GM18498 (cell line): ENCODE data around the gene WDR5.
"Not testable (repeated sequence)": the region's sequence is repeated elsewhere in the genome, so short reads cannot be mapped to it uniquely, and the experiment has no call there.

Experiments used
- ATAC-seq: cut with Tn5 transposase; IDR thresholded peaks from one replicate; pipeline ENCODE4 v1.9.1; 2021; ENCODE audit warnings: mild to moderate bottlenecking, moderate library complexity; ENCODE audit not compliant: unreplicated experiment

WDR5 gene

DNA sequence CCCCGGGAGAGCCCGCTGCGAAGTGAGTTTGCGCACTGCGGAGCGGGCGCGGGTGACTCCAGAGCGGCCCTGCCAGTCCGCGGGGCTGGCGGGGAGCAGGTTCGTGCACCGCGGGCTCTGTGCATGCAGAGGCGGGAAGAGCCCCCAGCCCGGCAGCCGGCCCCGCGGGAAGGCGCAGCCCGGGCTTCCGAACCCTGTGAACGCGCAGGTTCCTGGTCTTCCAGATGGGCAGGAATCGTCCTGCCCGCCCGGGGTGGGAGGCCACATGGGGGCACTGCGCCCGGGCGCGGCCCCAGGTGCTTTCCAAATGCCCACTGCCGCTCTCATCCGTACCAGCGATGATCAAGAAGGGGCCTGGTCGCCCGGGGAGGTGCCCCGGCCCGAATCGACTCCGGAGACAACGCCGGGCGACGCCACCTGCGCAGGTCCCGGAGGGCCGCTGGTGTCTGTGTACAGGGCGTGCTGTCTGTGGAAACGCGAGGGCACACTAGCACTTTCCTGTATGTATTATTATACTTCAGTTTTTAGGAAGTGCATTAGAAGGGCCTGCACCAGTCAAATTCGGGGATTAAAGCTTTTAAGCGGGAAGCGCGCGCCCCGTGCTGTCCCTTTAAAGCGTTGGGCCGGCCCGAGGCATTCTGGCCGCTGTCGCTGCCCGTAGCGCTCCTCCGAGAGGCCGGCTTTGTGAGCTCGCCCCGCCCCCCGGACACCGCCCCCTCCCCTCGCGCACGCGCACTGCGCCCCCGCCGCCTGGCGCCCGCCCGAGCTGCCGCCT is at the start of gene WDR5:
WDR5 (plus strand) TSS at position 740 of the 775 bp plus-strand sequence. CDS start 3,796 bp downstream, outside the sequence.
- peak; percentile 61 for ATAC-seq

DNA sequence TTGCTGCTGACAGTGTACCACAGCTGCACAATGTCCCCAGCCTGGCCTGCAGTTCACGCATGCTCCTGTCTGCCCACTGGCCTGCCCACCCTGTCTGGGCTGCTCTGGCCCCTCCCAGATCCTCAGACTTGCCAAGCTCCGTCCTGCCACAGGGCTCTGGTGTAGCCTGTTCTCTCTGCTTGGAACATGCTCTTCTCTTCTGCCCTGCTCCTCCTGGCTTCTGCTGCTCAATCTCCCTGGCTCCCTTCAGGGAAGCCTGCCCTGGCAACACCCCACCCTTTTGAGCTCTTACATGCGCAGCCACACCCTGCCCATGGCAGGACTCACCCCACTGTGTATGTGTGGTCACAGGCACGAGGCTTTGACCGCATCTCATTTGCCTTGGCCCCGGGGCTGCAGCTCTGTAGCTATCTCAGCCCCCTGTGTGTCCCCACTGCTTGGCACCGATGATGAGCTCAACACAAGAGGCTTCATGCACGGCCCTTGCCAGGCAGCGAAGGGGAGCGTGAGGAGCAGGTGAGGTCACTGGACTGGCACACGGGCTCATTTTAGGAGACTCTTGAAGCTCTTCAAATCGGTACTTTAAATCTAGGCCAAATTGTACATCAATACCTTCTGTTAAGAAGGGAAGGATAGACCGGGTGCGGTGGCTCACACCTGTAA is 47.7 kb upstream of the WDR5 start:
- no peak for ATAC-seq

DNA sequence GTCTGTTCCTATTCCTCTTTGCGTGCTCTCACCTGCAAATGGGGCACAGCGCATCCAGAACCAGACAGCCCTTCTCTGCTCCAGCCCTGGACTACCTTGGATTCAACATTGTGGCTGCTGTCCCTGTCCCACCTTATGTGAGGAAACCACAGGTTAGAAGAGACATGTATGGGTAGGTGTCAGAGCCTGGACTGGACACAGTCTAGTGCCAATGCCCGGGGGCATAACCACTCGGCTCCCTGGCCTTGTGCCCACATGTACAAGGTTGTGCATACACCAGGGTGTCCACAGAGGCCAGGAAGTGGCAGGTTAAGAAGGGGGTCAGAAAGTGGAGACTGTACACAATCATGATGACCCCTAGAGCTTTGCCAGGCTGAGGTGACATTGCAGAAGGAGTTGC is 45.9 kb upstream of the WDR5 start:
- no peak for ATAC-seq

DNA sequence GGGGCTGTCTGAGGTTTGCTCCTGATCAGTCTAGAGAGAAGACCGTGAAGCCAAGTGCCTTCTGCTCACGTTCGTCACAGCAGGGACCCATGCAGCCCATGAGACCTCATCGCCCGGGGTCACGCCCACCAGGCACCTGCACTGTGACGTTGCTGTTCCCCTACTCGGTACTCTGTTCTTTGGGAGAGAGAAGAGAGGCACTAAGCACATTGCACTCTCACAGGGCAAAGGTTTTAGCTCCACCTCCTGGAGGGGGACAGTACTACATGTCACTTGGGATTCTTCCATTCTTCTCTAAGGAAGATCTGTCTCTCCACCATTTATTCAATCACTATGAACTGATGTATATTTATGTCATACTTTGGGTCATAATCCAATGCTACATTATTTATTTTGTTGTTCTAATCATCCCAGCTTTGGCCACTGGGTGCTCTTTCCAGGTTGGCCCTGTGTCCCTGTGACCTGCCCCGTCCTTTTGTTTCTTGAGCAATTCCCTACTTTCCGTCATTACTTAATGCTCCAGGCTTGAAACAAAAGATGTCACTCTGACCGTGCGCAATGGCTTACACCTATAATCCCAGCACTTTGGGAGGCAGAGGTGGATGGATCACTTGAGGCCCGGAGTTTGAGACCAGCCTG is 36.6 kb upstream of the WDR5 start:
- ATAC-seq, result no peak

DNA sequence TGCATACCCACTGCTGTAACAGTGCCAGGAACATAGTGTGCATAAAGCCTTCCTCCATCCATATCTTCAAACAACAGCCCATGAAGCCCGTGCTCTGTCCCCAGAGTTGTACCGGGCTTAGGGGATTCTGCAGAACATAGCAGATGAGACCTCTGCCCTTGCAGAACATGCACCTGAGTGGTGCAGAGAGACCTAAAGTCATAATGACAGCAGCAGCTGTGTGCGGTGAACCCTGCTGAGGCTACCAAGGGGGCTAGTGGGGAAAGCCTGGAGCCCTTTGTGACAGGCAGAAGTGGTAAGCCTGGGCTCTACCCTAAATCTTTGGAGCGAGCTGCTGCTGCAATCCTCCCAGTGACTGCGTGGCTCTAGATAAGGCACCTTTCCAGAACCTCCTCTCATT is 35.8 kb upstream of the WDR5 start:
- ATAC-seq, result no peak

DNA sequence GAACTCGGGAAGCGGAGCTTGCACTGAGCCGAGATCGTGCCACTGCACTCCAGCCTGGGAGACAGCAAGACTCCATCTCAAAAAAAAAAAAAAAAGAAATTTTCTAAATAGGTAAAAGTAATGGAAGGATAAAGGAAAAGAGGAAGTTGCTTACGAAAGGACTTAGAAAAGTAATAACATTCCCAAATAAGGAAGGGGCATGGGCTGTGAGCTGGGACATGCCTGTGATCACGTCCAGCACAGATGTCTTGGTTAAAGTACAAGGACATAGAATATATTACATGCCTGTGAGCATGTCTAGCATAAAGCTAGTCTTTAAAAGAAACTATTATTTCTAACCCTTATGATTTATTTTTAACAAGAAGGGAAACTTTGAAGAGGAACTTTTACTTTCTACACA is 34.7 kb upstream of the WDR5 start:
- not testable (repeated sequence) for ATAC-seq

DNA sequence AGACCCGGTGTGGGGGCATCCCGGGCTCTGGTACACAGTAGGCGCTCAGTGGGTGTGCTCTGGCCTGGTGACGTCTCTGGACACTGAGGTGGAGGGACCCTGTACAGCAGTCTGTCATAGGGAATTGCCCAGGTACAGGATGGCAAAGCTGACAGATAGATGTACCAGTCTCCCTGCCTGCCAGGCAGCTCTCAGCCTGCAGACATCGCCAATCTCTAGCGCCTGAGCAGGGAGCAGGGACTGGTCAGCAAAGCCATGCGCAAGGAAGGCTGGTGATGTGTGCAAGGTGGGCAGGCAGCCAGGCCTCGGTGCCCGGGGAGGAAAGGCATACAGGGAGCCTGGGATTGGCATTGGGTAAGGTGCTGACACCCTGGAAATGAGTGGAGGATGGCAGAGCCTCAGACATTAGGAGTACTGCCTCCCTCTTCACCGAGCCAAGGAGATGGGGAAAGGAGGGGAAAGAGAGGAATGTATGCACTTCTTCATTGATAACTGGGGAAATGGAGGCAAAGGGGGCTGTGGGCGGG is 34.2 kb upstream of the WDR5 start:
- ATAC-seq, result no peak

DNA sequence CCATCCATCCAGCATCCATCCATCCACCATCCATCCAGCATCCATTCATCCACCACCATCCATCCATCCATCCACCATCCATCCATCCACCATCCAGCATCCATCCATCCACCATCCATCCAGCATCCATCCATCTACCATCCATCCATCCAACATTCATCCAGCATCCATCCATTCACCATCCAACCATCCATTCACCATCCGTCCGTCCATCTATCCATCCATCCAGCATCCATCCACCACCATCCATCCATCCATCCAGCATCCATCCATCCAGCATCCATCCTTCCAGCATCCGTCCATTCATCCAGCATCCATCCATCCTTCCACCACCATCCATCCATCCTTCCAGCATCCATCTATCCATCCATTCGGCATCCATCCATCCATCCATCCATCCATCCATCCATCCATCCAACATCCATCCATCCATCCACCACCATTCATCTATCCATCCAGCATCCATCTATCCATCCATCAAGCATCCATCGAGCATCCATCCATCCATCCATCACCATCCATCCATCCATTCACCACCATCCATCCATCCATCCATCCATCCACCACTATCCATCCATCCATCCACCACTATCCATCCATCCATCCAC is 32.4 kb upstream of the WDR5 start:
- no peak for ATAC-seq

DNA sequence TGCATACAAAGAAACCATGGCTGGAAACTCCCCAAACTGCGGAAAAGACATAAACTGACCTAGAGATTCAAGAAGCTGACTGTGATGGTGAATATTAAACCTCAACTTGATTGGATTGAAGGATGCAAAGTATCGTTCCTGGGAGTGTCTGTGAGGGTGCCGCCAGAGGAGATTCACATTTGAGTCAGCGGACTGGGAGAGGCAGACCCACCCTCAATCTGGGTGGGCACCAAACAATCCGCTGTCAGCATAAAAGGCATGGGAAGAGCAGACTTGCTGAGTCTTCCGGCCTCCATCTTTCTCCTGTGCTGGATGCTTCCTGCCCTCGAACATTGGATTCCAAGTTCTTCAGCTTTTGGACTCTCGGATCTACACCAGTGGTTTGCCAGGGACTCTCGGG is 24.8 kb upstream of the WDR5 start:
- ATAC-seq, result no peak

DNA sequence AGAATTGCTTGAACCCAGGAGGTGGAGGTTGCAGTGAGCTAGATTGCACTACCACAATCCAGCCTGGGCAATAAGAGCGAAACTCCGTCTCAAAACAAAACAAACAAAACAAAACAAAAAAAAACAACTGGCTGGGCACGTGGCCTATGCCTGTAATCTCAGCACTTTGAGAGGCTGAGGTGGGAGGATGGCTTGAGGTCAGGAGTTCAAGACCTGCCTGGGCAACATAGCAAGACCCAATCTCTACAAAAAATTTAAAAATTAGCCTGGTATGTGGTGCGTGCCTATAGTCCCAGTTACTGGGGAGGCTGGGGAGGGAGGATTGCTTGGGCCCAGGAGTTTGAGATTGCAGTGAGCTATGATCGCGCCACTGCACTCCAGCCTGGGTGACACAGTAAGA is 23.3 kb upstream of the WDR5 start:
- no peak for ATAC-seq

DNA sequence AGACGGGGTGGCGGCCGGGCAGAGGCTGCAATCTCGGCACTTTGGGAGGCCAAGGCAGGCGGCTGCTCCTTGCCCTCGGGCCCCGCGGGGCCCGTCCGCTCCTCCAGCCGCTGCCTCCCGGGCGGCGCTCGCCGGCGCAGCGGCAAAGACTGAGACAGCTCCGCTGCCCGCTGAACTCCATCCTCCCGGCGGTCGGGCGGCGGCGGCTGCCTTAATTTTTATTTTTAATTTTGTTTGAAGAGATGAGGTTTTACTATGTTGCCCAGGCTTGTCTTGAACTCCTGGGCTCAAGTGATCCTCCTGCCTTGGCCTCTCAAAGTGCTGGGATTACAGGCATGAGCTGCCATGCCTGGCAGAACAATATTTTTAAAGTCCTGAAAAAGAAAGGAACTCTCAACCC is 16.9 kb upstream of the WDR5 start:
- not testable (repeated sequence) for ATAC-seq

DNA sequence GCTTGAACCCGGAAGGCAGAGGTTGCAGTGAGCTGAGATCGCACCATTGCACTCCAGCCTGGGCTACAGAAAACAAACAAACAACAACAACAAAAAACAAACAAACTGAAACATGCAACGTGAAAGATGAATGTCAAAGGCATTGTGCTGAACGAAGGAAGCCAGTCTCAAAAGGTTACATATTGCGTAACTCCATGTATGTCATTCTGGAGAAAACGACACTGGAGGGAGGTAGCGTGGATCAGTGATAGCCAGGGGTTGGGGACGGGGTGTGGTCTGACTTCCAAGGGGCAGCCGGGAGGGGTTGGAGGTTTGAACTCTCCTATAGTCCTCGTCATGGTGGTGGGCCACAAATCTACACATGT is 12.1 kb upstream of the WDR5 start:
- no peak for ATAC-seq

DNA sequence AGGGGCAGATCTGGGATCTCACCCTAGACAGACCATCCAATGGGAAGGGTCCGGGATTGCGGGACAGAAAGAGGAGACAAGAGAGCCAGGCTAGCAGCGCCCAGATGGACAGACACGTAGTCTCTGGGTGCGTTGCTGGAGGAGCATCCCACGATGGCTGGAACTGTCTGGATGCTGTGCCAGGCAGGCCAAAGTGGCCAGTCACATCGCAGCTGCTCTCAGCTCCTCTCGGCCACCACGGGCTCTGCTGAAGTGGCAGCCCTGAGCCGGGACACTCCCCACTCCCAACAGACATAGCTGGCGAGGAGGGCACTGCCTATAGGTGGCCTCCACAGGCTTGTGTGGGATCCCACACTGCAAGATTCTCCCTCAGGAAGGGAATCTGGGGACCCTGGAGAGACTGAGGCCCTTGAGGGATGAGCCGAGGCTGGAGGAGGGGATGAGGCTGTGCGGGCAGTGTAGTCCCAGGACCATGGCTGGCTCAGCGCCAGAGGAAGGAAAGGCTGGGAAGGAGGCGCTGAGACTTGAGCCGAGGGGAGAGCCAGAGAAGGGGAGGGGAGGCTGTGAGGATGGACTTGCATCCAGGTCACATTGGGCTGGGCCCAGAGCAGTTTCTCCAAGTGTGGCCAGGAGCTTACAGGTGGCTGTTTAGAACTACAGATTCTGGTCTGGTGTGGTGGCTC is 10.3 kb upstream of the WDR5 start:
- no peak for ATAC-seq

DNA sequence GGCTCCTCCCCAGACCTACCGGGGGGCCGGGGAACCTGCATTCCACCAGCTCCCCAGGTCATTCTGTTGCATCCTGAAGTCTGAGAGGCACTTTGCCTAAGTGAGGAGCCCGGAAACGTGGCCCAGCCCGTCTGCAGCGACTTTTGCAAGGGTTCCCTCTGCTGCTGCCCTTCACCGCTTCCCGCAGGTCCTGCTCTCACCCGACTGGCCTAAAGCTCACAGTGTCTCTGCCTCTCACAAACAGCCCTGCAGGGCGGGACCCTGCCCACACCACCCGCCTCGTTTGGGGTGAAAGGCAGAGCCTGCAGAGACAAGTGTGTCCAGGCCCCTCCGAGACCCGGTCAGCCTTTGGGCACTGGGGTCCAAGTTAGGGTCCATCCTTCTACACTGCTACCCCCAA is 9.5 kb upstream of the WDR5 start:
- no peak for ATAC-seq

DNA sequence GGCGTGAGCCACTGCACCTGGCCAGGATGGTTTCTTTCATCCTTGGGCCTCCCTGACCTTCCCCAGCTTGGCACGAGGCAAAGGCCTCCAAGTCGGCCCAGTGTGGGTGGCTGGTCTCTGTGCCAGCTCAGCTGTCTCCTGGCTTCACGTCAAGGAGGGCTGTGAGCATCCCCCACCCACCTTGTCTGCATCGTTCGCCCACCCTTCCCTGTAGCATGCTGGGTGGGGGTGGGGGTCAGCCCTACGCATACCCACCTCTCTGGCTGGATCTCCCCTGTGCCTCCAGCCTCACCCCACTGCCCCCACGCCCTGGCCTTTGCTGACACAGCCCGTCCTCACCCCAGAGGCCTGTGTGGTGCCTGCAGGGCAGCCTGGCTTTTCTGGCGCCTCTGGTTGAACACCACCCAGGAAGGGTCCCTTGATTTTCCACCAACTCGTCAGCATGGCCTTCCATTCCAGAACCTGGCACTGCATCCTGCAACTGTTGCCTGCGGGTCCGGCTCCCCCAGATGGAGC is 8.8 kb upstream of the WDR5 start:
- no peak for ATAC-seq

DNA sequence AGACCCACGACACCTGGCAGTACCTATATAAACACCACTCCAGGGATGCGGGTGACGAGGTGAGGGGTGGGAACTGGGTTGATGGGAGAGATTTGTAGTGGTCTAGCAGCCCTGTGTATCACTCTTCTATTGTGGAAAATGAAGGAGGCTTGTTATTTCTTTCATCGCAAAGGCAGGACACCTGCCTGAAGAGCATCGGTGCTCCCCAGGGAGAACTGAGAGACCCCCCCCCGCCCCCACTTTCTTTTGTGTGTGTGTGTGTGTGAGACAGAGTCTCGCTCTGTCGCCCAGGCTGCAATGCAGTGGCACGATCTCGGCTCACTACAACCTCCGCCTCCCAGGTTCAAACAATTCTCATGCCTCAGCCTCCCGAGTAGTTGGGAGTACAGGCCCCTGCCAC is 8.3 kb upstream of the WDR5 start:
- no peak for ATAC-seq

DNA sequence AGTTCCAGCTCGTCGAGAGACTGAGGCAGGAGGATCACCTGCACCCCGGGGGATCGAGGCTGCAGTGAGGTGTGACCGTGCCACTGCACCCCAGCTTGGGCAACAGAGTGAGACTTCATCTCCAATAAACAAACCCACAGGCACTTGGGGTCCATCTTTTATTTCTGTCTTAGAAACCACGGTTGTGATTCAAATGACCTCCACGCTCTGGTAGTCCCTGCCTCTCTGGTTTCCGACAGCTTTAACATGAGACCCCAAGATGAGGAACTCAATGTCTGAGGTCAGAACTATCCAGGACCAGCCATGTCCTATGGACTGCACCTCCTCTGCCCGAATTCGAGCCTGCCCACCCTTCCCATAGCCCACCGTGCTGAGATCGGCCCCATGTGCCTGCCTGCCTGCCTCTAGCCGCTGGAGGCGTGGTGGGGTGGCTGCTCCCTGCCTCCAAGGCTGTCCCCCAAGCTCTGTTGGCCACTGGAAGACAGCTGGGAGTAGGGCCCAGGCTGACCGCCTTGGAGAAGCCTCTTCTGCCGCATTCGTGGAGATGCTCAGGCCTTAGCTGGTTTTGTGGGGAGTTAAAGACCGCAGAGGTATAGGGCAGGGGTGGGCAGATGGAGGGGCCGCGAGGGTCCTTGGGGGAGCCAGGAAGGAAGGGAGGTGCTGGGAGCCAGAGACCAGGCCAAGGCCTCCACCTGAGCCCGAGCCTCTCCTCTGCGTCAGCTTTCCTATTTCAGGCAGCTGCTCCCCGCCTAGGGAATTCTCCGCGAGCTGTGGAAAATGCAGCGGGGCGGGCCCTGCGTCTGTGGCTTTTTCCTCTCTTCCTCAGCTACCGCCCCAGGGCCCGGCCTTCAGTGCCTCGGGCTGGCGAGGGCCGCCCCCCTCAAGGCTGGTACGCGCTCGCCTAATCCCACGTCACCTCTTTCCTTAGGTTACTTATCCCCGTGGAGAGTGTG is 6.9 kb upstream of the WDR5 start:
- ATAC-seq, result no peak

DNA sequence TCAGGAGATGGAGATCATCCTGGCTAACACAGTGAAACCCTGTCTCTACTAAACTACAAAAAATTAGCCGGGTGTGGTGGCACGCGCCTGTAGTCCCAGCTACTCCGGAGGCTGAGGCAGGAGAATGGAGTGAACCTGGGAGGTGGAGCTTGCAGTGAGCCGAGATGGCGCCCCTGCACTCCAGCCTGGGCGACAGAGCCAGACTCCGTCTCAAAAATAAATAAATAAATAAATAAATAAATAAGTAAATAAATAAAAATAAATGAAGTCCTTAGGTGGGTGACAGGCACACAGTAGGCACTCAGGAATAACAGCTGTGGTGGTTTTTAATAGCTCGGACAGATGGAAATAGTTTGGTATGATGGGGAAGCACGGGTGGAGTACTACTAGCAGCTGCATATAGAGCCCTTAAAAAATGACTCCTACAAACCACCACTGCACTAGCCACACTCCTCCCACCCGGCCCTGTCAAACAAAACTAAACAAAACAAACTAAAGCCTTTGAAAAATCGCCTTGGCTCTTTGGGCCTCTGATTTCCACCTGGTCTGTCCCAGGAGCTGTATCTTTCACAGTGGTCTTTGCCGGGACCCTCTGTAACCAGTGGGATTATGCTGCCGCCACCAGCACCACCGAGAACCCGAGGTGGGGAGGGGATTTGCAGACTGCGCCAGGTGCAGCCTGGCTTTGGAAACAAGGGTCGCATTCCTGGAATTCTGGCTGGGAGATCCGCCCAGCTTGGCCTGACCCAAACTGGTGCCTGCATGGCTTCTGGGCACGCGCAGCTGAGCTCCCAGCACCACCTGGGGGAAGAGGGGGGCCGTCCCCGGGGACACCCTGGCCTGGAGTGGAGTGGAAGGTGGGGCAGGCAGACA is 5.1 kb upstream of the WDR5 start:
- no peak for ATAC-seq
